Pancreas (tissue), 10 donors: Measurements from ENCODE around the gene UVRAG. TPM values are rescaled to one million over a fixed set of nuclear protein-coding genes. Genes with fewer than 3 reads are reported as not detected.

ENCODE experiments used
- ATAC-seq, 4 donors: fragments of 200-7000 bp; cut with Tn5 transposase; one replicate each; pipeline versions ENCODE4 v1.8.0 to v1.9.1; 2020; ENCODE audit warnings: mild to moderate bottlenecking in 4 of 4, moderate library complexity in 4 of 4
- DNase-seq, 6 donors: peaks; one replicate each; pipeline ENCODE4 v3.0.0-alpha.2; 2020
- FAIRE-seq: peaks from 2 replicates; lab custom pipeline; 2012; peaks lifted over from hg19 to GRCh38; lab: Jason Lieb, UNC
- H3K27ac ChIP-seq, 4 donors: fragments of 200-600 bp; sonication (generic); 1 replicate in 3 of 4; 2 replicates in 1 of 4; pipeline versions ENCODE4 v1.5.0 to v1.8.0; 2020
- H3K27me3 ChIP-seq, 4 donors: fragments of 200-600 bp; one replicate each; pipeline ENCODE4 v1.8.0; 2021
- H3K36me3 ChIP-seq, 3 donors: fragments of 200-600 bp; sonication (generic) in 1 of 3; one replicate each; pipeline versions ENCODE4 v1.5.0 to v1.8.0; 2020 to 2021
- H3K4me1 ChIP-seq, 3 donors: fragments of 200-600 bp; one replicate each; pipeline ENCODE4 v1.8.0; 2021
- H3K4me3 ChIP-seq, 4 donors: fragments of 200-600 bp; sonication (generic) in 2 of 4; one replicate each; pipeline versions ENCODE4 v1.5.0 to v1.8.0; 2020 to 2021
- H3K9me3 ChIP-seq, 4 donors: fragments of 200-600 bp; one replicate each; pipeline ENCODE4 v1.8.0; 2021
- CTCF ChIP-seq, 4 donors: fragments of 200-600 bp; sonication (generic) in 3 of 4; IDR thresholded peaks; one replicate each; pipeline versions ENCODE4 v1.5.0 to v1.8.0; 2021; ENCODE audit warnings: antibody characterized with exemption in 4 of 4
- WGBS, 2 donors: extraction: QIAGEN DNeasy Blood & Tissue Kit; methylation state at CpG; one replicate each; pipeline ENCODE4 v1.1.7; 2013; 5-methylcytosine and 5-hydroxymethylcytosine counted together
- intact Hi-C, 3 donors: fragments of 100-400 bp; cut with DNase I; formaldehyde crosslinking; loops; one replicate each; pipeline versions ENCODE4 v1.11.1 to v1.14.2; 2022
- polyA plus RNA-seq, 2 donors: library from polyadenylated mRNA; stranded (reverse); fragments of 200-250 nt; gene quantifications; one replicate each; pipeline ENCODE4 v1.2.3, GENCODE V29; 2013
- total RNA-seq, 6 donors: library from RNA; stranded (reverse); fragmentation: NEBNext Ultra II Directional in 4 of 6; extraction: Animal tissue kit (Norgen Biotek cat#: 25700) in 4 of 6; gene quantifications; one replicate each; pipeline versions ENCODE4 v1.2.1 to v1.2.4, GENCODE V29; 2021 to 2023
- donor health status: healthy with polysubstance abuse.
- donor health status: DM: no; HTN: no; CAD: no; lungs with moderate emphysema.
- donor health status: DM: no; HTN: no; CAD: no.
- donor health status: control.
- donor health status: control.
- donor health status: Bipolar disorder and iron deficiency.
- donor health status: DM: yes; HTN: yes; CAD: no.
- donor health status: DM: no; HTN: no; CAD: no.
- donor health status: DM: no; HTN: no; CAD: no.
- donor health status: DM: yes; HTN: yes; CAD: no.

UVRAG gene
- total and polyA plus RNA-seq, 8 donors = 3.3 to 17.2 (median 7.6) TPM

GRCh38 chr11:75910426-75911145 is 95.6 kb downstream of the UVRAG start:
- no peak for DNase-seq
- no peak for TF ChIP-seq CTCF (IDR thresholded peaks at IDR 0.05)
- intact Hi-C loops = no loop called here
- ATAC-seq = no peak
- H3K9me3 ChIP-seq = no peaks in the 10 kb centered on the region
- no peak overlapping the region for H3K27ac ChIP-seq
- no peaks in the 10 kb centered on the region for H3K36me3 ChIP-seq
- FAIRE-seq = no peak
- H3K4me3 ChIP-seq = no peak overlapping the region
- H3K27me3 ChIP-seq = no peaks in the 10 kb centered on the region
- no peaks in the 10 kb centered on the region for H3K4me1 ChIP-seq
- 85 to 86% methylated on average over 3 of the region's 3 CpGs for WGBS, 2 donors

- Histone ChIP-seq H3K4me1 (no peaks in the 10 kb centered on the region), H3K27me3 (no peaks in the 10 kb centered on the region), H3K36me3 (no peaks in the 10 kb centered on the region), H3K9me3 (no peaks in the 10 kb centered on the region), H3K27ac (no peak overlapping the region), H3K4me3 (no peak overlapping the region)
- ATAC-seq (no peak), FAIRE-seq (no peak), DNase-seq (no peak)
- WGBS, 2 donors = 90 to 93% methylated on average over 11 of the region's 11 CpGs
- intact Hi-C loops = no loop called here
- TF ChIP-seq CTCF (IDR thresholded peaks at IDR 0.05) = no peak
These were observed 96.4 kb downstream of the UVRAG start for GRCh38 chr11:75911459-75911858.

GRCh38 chr11:75913984-75914383 is 99.0 kb downstream of the UVRAG start:
- 94 to 97% methylated on average over 2 of the region's 2 CpGs for WGBS, 2 donors
- Histone ChIP-seq H3K4me1 (no peaks in the 10 kb centered on the region), H3K36me3 (no peaks in the 10 kb centered on the region), H3K27me3 (no peaks in the 10 kb centered on the region), H3K4me3 (no peak overlapping the region), H3K9me3 (no peaks in the 10 kb centered on the region), H3K27ac (no peak overlapping the region)
- no peak for ATAC-seq
- TF ChIP-seq CTCF (IDR thresholded peaks at IDR 0.05) = no peak
- no peak for DNase-seq
- FAIRE-seq = no peak
- intact Hi-C loops = no loop called here

- DNase-seq (no peak), ATAC-seq (no peak), FAIRE-seq (no peak)
- 79 to 80% methylated on average over 1 of the region's 1 CpG for WGBS, 2 donors
- TF ChIP-seq CTCF (IDR thresholded peaks at IDR 0.05) = no peak
- H3K4me1 ChIP-seq = peaks cover 0 to 4% (median 0%) of the 10 kb centered on the region in 3 donors
- no peaks in the 10 kb centered on the region for H3K27me3 ChIP-seq
- no peak overlapping the region for H3K27ac ChIP-seq
- H3K36me3 ChIP-seq = no peaks in the 10 kb centered on the region
- no peaks in the 10 kb centered on the region for H3K9me3 ChIP-seq
- H3K4me3 ChIP-seq = no peak overlapping the region
- intact Hi-C loops = no loop called here
These were observed 101.9 kb downstream of the UVRAG start for GRCh38 chr11:75916882-75917281.

- Histone ChIP-seq H3K9me3 (no peaks in the 10 kb centered on the region), H3K27ac (no peak overlapping the region), H3K4me3 (no peak overlapping the region), H3K27me3 (no peaks in the 10 kb centered on the region), H3K36me3 (no peaks in the 10 kb centered on the region), H3K4me1 (peaks cover 0 to 4% (median 0%) of the 10 kb centered on the region in 3 donors)
- intact Hi-C loops = no loop called here
- WGBS, 2 donors = 94 to 96% methylated on average over 7 of the region's 7 CpGs
- DNase-seq = no peak
- no peak for FAIRE-seq
- TF ChIP-seq CTCF (IDR thresholded peaks at IDR 0.05) = no peak
- ATAC-seq = no peak
These were observed 103.3 kb downstream of the UVRAG start for GRCh38 chr11:75918331-75918730.
